Lung (tissue), 12 donors: Measurements from ENCODE around the gene COG2. TPM values are rescaled to one million over a fixed set of nuclear protein-coding genes. Genes with fewer than 3 reads are reported as not detected.
"Not testable (repeated sequence)": the region's sequence is repeated elsewhere in the genome, so short reads cannot be mapped to it uniquely, and the experiment has no call there.

Source experiments
- ATAC-seq: fragments of 200-7000 bp; cut with Tn5 transposase; one replicate; pipeline ENCODE4 v1.9.1; 2020; ENCODE audit warnings: moderate number of reproducible peaks; ENCODE audit not compliant: insufficient read depth, low FRiP score
- DNase-seq, 3 donors: peaks; one replicate each; pipeline ENCODE4 v3.0.0-alpha.2; 2013 to 2017
- H3K27ac ChIP-seq, 2 donors: one replicate each; pipeline ENCODE4 v1.5.1; 2013; ENCODE audit warnings: mild to moderate bottlenecking in 2 of 2, moderate library complexity in 2 of 2, control low read depth in 1 of 2, inconsistent platforms in 1 of 2, low read depth in 1 of 2, low read length in 1 of 2
- H3K27me3 ChIP-seq, 3 donors: one replicate each; pipeline ENCODE4 v1.5.1; 2013; ENCODE audit warnings: low read length in 2 of 3; ENCODE audit not compliant: control insufficient read depth in 3 of 3, insufficient read depth in 3 of 3
- H3K36me3 ChIP-seq, 4 donors: one replicate each; pipeline ENCODE4 v1.5.1; 2013; ENCODE audit warnings: low read length in 4 of 4, mild to moderate bottlenecking in 1 of 4, moderate library complexity in 1 of 4; ENCODE audit not compliant: control insufficient read depth in 4 of 4, insufficient read depth in 4 of 4
- H3K4me1 ChIP-seq, 5 donors: one replicate each; pipeline ENCODE4 v1.5.1; 2013; ENCODE audit warnings: low read length in 5 of 5, mild to moderate bottlenecking in 2 of 5, moderate library complexity in 1 of 5; ENCODE audit not compliant: control insufficient read depth in 5 of 5, insufficient read depth in 5 of 5
- H3K4me3 ChIP-seq: one replicate; pipeline ENCODE4 v1.5.1; 2013; ENCODE audit warnings: mild to moderate bottlenecking, control low read depth, moderate library complexity
- H3K9ac ChIP-seq, 2 donors: one replicate each; pipeline ENCODE4 v1.5.1; 2013; ENCODE audit warnings: low read length in 2 of 2, control low read depth in 1 of 2; ENCODE audit not compliant: insufficient read depth in 1 of 2
- H3K9me3 ChIP-seq, 4 donors: one replicate each; pipeline ENCODE4 v1.5.1; 2013; ENCODE audit warnings: low read length in 3 of 4, mild to moderate bottlenecking in 1 of 4, moderate library complexity in 1 of 4; ENCODE audit not compliant: control insufficient read depth in 4 of 4, insufficient read depth in 3 of 4
- CTCF ChIP-seq: IDR thresholded peaks from 2 replicates; pipeline ENCODE4 v1.5.1; 2012; ENCODE audit warnings: mild to moderate bottlenecking; ENCODE audit errors: control extremely low read depth, extremely low read depth
- WGBS, 2 donors: extraction: QIAGEN DNeasy Blood & Tissue Kit; methylation state at CpG; one replicate each; pipeline ENCODE4 v1.1.7; 2013; 5-methylcytosine and 5-hydroxymethylcytosine counted together
- polyA plus RNA-seq, 2 donors: library from polyadenylated mRNA; stranded (reverse); fragments of 200-250 nt; gene quantifications; one replicate each; pipeline ENCODE4 v1.2.1, GENCODE V29; 2013
- total RNA-seq, 2 donors: library from RNA; depleted of rRNA in 1 of 2; stranded (reverse); fragments of >200 nt in 1 of 2; gene quantifications; one replicate each; pipeline ENCODE4 v1.2.1, GENCODE V29; 2014 to 2021
- donor health status: control.
- donor health status: control.
- donor health status: Bipolar disorder and iron deficiency.
- donor health status: healthy.
- donor health status: DM: yes; HTN: yes; CAD: no.

COG2 gene
- total and polyA plus RNA-seq, 4 donors: 8.6 to 41.0 (median 17.5) TPM

DNA sequence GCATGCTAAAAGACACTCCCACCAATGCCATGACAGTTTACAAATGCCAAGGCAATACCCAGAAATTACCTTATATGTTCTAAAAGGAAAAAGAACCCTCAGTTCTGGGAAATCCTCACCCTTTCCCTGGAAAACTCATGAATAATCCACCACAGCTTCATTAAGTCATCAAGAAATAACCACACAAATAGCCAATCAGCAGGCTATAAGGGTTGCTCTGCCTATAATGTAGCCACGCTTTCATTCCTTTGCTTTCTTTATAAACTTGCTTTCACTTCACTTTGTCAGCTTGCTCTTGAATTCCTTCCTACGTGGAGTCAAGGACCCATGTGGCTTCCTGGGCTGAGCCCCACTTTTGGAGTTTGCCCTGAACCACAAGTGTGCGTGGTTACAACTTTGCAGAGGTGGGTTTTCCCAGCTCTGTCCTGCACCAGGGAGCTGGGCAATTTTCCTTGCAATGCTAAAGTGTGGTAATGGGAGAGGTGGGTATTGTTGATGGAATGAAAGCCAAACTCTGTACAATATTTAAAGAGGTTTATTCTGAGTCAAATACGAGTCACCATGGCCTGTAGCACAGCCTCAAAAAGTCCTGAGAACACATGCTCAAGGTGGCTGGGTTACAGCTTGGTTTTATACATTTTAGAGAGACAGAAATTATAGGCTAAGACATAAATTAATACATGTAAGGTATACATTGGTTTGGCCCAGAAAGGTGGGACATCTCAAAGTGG, 42.2 kb upstream of the COG2 start:
- Histone ChIP-seq H3K9me3 (peaks cover 0 to 4% (median 0%) of the 10 kb centered on the region in 4 donors), H3K4me3 (no peak overlapping the region), H3K27me3 (no peaks in the 10 kb centered on the region), H3K36me3 (no peaks in the 10 kb centered on the region), H3K9ac (no peak overlapping the region), H3K27ac (no peak overlapping the region), H3K4me1 (no peaks in the 10 kb centered on the region)
- ATAC-seq (no peak), DNase-seq (no peak)
- WGBS, 2 donors: 66 to 80% methylated on average over 4 of the region's 4 CpGs
- no peak for TF ChIP-seq CTCF

DNA sequence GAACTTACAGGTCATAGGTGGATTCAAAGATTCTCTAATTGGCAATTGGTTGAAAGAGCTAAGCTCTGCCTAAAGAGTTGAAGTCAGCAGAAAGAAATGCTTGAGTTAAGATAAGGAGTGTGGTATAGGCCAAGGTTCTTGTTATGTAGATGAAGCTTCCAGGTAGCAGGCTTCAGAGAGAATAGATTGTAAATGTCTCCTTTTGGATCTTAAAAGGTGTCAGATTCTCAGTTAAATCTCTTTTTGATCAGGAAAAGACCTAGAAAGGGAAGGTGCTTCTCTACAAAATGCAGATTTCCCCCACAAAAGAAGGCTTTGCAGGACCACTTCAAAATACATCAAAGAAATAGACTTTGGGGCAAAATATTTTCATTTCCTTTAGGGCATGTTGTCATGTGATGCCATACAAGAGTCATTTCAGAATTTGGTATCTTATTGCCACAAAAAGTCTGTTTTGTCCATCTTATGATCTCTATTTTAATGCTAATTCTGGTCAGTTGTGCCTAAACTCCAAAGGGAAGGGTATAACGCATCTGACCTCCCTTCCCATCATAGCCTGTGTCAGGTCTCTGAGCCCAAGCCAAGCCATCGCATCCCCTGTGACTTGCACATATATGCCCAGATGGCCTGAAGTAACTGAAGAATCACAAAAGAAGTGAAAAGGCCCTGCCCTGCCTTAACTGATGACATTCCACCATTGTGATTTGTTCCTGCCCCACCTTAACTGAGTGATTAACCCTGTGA, 41.5 kb upstream of the COG2 start:
- H3K9ac ChIP-seq, H3K4me1 ChIP-seq, H3K4me3 ChIP-seq, H3K36me3 ChIP-seq, ATAC-seq, DNase-seq, H3K9me3 ChIP-seq, H3K27me3 ChIP-seq, H3K27ac ChIP-seq: not testable (repeated sequence)
- 89 to 94% methylated on average over 2 of the region's 2 CpGs for WGBS, 2 donors

- no peak for TF ChIP-seq CTCF
- WGBS, 2 donors: 60 to 63% methylated on average over 2 of the region's 2 CpGs
- peaks cover 0 to 6% (median 0%) of the 10 kb centered on the region in 5 donors for H3K4me1 ChIP-seq
- H3K9ac ChIP-seq: no peak overlapping the region
- H3K9me3 ChIP-seq: no peaks in the 10 kb centered on the region
- no peak overlapping the region for H3K27ac ChIP-seq
- no peaks in the 10 kb centered on the region for H3K36me3 ChIP-seq
- no peak overlapping the region for H3K4me3 ChIP-seq
- DNase-seq (peak in 1 of 3 donors; percentile 17), ATAC-seq (no peak)
- no peaks in the 10 kb centered on the region for H3K27me3 ChIP-seq
Observed at GRCh38 chr1:230609208-230609607, 33.1 kb upstream of the COG2 start.

DNA sequence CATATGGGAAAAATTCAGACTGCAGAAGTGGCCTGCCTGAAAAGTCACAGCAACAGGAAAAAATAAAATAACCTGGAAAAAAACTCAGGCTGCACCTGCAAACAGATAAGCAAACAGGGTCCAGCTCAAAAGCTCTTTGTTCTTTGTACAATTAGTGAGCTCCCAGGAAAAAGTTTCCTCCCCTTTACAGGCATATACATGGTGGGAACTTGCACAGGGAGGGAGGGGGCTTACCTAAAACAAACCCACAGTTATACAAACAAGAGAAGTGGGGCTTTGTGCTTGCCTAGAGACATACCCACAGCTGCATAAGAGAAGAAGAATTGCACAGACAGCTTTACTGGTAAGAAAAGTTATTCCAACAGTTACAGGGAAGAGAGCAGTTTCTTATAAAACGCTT, 31.7 kb upstream of the COG2 start:
- Histone ChIP-seq H3K9me3 (no peaks in the 10 kb centered on the region), H3K27ac (no peak overlapping the region), H3K36me3 (no peaks in the 10 kb centered on the region), H3K27me3 (no peaks in the 10 kb centered on the region), H3K4me1 (peaks cover 0 to 6% (median 0%) of the 10 kb centered on the region in 5 donors), H3K9ac (no peak overlapping the region), H3K4me3 (no peak overlapping the region)
- DNase-seq (no peak), ATAC-seq (no peak)
- no peak for TF ChIP-seq CTCF
- 75 to 80% methylated on average over 1 of the region's 1 CpG for WGBS, 2 donors
